Measurements from ENCODE around the gene NPAS3.

The NPAS3 gene

DNA sequence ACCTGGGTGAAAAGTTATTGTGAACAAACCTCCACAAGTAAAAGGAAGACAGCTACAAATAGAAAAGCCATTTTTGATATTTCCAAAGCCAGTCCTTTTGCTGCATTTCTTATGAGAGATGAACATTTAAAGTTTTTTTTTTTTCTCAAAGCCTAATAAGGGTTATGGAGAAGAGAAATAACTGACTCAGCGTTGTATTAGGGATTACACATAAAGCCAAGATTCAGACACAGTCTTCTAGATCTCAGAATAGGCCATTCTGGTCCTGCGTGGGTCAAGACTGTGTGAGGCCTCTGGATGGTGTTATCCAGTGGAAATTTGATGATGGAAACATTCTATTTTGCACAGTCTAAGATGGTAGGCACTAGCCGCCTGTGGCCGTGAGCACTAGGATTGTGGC is 552.4 kb downstream of the NPAS3 start:
- no peak for DNase-seq

DNA sequence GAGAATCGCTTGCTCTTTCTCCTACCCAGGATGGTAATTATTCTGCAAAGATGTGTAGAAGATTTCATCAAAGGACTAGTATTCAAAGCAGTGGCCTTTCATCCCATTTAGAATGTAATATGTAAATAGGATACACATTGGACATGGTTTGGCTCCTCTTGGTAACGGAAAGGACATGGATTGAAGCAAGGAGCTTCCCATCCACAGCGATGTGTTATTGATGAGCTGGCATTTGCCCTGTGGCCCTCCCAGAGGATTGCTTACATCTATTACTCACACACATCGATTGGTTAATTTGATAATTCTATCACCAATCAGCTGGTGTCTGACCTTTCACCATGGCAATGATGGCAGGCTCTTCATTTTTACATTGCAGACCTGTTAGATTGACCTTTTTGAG is 553.8 kb downstream of the NPAS3 start:
- DNase-seq = no peak

DNA sequence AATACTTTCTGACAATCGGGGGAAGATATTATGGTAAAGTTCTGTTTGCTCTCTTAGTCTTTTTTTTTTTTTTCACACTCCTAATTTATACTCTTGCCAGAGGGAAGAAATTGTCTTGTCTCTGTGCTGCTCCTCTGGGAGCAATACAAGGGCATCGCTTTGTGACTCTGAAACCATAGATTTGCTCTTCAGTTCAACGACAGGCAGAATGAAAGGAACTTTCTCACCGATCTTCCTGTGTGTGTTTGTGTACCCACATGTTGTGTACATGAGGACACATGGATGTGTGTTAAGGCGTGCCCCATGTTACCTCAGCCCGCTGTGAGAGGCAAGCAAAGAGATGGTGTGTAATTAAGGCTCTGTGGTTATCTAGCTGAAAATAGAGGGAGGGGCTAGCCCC is 554.6 kb downstream of the NPAS3 start:
- DNase-seq = no peak

DNA sequence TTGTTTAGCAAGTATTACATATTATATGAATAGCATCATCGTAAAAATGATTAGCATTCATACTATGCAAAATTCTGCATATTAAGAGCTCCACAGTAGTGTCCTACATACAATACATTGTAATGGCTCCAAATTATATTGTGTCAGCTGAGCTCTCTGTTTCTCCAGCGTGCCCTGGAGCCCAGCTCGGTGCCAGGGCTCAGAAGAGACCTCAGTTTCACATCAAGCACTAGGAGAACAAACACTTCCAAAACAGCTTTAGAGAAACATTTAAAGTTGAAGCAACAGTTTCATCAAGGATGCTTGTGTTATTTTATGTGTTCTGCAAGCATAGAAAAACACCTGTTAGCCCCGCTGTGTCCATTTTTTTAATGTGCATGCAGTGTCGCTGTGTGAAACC is 555.3 kb downstream of the NPAS3 start:
- no peak for DNase-seq

DNA sequence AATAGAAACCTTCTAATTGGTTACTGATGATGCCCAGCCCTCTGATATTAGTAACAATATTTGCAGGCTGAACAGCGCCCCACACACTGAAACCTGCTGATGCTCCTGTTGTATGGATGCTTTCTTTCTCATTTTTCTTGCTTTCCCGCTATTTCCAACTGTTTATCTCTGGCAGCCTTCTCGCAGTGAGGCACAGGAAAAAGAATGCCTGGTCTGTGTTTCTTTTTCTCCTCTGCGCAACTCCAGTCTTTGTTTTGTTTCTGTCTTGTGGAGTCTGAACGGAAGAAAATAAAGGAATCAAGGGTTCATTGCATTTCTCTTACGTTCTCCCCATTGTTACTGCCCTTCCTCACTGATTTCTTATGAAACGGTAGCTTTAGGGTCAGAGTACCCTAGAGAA is 561.0 kb downstream of the NPAS3 start:
- DNase-seq = no peak

DNA sequence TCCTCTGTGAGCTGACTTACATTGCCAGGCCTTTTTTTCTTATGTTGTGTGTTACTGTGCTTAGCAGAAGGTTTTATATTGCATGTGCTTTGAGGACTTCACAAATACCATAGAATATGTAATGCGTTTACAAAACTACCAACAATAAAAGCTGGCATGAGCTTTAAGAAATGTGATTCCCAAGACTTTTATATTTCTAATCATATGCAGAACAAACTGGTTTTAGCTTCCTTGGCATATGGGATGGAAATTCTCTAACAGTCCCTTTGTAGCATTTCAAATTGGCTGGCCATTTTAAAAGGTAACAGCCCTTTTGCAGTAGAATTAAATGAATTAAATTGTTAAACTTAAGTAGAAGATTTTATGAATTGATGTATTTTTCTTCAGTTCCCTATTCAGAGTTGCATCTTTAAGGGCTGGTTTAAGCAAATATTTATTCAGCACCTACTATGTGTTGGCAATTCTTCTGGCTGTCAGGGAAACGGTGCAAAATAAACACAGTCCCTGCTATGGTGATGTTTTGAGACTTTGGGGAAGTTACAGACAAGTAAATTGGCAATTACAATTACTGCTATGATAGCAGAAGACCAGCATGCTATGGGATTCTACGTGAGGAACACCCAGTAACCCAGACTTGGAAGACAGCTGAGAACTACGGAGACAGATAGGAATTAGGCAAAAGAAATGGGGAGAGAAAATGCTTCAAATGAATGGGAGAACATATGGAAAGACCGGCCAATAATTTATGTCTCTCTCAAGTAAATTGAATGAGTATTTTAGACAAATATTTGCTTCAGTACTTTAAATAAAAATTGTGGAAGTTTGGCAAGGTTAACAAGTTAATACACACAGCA is 565.8 kb downstream of the NPAS3 start:
- DNase-seq = no peak

DNA sequence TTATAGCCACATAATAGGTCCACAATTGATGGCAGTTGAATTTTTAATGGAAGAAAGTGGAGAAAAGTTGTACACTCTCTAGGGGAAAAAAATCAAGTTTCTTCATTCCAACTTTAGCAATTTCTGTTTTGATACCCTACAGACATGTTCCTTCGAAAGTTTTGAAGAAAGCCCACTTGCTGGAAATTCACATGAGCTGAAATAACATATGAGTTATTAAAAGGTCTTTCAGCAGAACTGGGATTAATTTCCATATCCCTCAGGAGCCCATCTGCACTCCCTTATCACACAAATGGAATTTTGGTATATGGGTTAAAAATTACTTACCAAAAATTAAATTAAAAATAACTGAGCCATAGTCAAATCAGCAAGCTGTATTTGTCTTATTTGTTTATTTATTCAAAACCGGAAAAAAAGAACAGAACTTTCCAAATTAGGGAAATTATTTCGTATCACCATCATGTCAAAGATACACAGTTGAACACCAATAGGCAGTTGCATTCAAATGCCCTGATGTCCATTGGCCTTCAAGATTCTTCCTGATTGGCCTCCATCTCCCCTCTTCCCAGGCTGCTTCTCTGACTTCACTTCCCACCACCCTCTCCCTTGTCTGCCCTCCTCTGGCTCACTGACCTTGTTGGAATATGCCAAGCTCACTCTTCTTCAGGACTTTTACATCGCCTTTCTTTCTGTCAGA is 566.7 kb downstream of the NPAS3 start:
- DNase-seq = no peak

DNA sequence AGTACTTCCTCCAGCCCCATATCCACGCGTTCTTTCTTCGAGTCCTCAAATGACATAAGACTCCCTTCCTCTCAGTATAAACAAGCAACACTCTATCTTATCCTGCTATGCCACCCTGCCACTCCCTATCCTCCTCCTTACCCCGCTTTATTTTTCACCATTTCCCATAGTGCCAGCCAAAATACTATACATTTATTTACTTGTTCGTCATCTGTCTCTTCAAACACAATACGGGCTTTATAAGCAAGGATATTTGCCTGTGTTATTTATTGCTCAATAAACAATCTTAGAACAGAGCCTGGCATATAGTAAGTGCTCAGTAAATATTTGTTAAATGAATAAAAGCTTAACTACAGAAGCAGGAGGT is 567.3 kb downstream of the NPAS3 start:
- no peak for DNase-seq

DNA sequence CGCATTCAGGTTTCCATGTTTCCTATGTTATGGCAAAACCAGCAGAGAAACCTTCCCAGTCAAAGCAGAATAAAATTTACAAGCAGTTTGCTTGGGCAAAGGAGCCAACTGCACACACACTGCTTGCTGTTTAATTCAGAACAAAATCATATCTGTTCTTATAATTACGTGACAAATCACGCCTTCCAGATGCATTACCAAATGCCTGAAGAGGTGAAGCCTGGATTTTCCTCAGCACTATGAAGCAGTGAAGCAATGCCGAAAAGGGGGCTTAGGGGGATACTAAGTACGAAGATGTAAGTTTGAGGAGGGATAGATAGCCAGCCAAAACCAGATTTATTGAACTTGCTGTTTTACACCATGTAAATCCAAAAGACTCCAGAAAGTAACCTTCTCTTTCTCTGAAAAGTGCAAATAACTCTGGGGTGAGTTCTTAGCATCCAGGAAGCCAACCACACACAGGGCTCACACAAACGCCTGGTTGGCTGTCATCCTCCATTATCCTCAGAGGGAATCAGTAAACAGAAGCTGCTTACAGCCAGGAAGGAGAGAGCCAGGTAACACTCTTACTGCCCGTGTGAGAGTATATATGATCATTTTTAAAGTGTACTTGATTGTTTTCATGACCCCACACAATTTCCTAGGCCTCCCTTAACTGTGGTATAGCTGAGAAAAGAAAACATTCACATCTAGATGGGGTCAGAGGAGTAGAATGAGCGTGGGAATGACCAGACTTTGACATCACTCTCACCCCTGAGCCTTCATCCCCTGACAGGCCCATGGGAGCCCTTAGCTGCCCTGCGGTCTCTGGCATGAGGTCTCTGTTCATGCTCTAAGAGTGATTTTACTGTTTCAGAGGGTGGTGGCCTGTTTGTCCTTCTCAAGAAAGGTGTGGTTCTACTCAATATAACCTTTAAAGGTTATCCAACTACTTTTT is 569.7 kb downstream of the NPAS3 start:
- no peak for DNase-seq

DNA sequence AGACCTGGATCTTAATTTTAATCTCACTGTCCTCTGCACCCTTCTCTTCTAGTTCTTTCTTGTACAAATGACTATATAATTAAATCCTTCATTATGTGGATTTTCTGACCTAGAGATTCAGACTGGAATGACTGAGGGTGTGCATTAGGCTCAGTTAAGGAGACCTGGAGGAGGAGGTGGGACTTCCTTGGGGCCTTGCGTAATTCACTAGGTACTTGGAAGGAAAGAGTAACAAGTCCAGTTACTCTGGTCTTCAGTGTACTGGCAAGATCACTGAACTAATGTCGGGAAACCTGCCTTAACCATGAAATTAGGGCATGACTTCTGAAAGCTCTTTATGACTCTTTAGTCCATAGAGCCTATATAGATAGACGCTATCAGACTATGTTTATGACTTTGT is 570.8 kb downstream of the NPAS3 start:
- no peak for DNase-seq

DNA sequence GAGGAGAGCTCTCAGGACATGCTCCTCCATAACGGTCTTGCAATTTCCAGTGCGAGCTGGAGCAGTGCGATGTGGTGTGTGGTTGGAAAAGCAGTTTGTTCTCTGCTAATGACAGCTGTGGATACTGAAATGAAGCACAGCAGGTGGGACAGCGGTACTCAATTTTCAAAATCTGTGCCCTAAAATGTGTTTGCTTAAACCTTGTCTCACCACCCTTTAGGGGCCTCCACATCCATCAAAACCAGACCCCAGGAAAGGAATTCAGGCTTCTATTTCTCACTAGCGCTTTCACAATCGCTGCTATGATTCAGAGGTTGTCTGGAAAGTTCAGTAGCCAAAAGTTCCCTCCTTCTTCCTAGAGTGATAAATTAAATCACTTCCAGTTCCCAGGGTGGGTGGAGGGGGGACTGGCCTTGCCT is 571.4 kb downstream of the NPAS3 start:
- DNase-seq = no peak

DNA sequence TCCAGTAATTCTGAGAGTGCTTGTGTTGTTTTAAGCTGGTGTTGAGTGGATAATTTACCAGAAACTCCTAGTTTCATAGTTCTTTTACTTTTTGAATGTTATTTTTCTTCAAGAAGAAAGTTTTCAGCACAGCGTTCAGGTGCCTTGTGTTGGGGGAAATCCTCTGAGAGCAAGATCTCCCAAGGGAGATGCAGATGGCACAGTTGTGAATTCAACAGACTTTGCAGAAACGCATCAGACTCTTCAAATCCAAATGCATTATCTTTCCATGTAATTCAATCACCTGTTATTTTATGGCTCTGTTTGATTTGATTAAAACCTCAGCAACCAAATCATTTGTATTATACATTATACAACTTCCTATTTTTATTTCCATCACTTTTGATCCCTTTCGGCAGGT is 572.3 kb downstream of the NPAS3 start:
- DNase-seq = no peak

DNA sequence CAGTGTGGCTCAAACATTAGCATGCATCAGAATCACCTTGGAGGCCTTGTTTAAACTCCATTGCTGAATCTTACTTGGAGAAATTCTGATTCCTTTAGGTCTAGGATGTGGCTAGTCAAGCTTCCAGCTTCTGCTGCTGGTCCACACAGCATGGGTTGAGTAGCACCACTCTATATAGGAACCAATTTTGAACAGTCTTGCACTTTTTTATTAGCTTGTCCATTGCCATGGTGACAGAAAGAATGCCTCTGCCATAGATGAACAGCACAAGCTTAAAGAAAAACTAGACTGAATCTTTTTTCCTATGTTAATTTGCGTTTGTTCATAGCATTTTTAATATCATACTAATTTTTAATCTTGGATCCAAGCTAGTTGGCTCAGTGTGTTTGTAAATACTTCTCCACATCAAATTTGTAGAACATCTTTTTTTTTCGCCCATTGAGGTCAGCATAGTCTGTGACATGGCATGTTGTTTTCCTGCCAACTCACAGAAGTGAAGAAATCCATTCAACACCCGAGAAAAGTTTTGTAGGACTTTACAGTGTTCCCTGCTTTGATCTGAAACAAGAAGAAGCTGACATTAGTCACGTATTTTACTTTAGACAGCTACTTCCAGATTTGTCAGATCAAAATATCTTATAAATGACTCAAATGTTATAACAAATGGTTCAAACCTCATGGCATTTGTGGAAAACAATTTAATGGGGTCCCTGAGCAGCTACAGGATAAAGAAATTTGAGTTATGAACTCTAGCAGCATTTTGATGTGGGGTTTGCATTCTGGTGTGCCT is 573.4 kb downstream of the NPAS3 start:
- DNase-seq = no peak

DNA sequence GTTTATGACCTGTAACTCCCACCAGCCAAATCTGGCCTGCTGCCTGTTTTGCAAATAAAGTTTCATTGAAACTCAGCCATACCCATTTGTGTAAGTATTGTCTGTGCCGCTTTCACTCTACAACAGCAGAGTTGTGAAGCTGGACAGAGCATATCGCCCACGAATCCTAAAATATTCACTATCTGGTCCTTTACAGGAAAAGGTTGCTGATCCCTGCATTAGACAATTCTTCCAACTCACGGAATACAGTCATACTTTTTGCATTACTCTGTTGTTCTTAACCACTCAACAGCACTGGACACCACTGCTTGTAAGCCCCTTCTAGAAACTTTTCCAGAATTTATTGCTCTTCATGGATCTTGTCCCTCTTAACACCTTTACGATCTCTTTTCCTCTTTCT is 576.8 kb downstream of the NPAS3 start:
- DNase-seq = no peak

DNA sequence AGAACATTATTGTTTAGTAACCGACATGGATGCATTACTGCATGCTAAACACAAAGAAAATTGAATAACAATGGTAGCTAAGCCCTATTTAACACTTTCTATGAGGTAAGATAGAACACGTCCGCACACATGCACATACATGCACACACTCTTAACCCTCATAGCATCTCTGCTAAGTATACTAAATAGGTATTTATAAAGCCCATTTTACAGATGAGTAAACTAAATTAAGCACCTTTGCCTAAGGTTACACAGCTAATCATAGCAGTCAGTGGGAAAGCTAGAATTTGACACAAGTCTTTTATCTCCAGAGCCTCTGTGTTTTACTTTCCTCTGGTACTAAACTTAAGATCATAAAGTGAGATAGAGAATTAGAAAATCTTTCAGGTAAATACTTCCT is 577.2 kb downstream of the NPAS3 start:
- no peak for DNase-seq

DNA sequence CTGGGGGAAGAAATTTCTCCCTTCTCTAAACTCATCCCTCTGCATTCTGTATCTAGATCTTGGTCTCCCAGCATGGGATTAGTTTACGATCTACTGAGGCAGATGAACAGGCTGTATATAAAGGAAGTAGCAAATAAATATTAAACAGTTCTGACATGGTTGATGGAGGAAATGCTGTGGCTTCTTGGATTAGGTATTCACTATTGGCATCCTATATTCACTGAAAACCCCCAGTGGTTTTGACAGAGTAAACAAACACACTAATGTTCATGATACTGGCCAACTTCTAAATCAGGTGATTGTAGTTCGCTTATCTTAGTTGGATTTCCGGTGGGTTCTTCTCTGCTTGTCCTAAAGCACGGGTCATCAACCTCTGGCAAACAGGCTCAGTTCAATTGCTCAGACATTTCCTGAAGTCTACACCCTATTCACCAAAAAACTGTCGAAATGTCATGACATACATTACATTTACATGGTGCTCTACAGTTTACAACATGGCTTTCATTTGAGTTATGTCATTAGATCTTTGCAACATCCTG is 578.3 kb downstream of the NPAS3 start:
- no peak for DNase-seq

DNA sequence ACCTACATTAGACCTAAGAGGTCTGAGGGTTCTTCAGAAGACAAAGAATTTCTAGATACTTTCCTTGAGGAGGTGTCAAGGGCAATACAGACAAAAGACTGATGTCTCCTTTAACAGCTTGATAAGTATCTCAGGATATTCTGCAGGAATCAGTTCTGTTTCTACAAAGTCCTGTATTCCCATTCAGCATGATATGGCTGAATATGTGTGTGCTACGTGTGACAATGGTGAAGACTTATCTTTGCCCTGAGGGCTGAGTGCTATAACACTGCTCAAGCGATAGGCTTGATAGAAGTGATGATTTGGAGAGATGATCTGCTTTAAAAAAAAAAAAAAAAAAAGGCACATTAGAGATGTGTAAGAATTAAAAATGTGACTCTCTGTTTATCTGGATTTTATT is 582.5 kb downstream of the NPAS3 start:
- DNase-seq = no peak

DNA sequence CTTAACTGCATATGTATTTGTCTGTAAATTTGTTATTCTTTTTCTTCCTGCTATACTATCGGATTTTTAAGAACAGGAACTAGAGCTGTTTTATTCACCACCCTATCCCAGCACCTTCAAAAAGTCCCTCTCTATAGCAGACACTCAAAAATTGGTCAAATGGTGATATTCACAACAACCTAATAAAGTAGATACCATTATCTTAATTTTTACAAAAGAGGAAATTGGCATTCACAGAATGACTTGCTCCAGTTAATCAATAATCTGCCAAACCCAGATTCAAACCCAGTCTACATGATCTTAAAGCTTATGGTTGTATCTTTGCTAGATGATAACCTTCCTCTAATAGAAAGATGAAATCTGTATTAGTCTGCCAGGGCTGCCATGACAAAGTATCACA is 585.6 kb downstream of the NPAS3 start:
- no peak for DNase-seq

DNA sequence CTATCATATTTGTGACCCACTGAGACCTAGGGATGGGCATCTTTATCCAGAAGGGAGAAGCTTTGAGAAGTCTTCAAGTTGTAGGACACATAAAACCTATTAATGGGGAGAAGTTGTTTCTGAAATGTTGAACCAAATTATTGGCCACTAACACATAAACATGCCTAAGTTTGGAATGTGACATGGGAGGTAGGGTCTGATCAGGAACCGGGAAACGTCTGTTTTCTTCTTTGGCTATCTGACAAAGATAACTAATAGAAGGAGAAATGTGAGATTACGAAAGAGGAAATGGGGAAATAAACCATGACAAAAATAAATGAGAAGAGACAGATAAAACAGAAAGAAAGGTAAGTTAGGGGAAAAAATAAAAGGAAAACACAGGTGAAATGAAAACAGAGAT is 586.9 kb downstream of the NPAS3 start:
- no peak for DNase-seq

DNA sequence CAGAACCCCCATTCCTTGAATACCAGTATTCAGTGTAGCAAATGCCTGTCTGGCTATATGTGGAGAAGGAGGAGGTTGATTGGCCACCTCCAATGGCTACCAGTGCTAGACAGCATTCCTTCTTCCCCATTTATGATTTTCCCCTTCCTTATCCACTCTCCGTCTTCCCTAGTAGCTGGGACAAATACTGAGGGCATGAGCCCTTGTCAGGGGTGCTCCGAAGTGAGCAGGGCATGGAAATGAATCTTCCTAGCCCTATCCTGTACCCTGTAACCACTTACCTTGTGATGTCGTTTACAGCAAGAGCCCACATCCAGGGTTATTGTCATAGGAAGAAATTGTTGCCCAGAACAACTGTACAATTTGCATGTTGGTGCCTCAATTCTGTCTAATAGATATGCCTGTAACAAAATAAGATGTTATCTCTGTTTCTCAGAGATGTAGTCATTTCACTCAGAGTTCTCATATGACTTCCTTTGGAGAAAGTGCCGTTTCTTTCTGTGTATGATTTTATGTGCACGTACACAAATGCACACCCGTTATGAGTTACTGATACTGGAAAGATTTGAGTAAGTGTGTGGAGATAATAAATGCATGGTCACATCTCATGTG is 588.5 kb downstream of the NPAS3 start:
- no peak for DNase-seq

DNA sequence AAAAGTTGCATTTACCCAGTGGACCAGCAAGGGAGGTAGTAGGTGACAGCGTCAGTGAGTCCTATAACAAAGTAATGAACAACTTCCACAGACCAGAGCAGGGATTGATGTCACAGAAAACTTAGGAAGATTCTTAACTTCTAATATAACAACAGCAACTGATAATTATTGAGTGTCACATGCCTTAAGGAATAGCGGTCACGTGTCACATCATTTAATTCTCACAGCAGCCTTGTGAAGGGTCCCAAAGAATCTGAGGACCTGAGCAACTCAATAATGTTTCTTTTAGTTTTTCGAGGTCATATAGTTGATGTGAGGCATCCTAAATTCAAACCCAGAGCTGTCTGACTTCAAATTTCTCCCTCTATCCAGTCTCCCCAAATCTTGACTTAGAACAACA is 590.0 kb downstream of the NPAS3 start:
- no peak for DNase-seq

Measured in activated CD8-positive, alpha-beta memory T cell treated with anti-CD3 and anti-CD28 coated beads for 24 hours (primary cell).